CD4-positive, alpha-beta T cell treated with Interleukin-4 for 1 hour (primary cell): ENCODE results near the gene IL4R.

Source experiments
- DNase-seq, 2 donors: peaks; one replicate each; pipeline ENCODE4 v3.0.0-alpha.2; 2020 to 2022

The IL4R gene

GRCh38 chr16:27289669-27290068, 24.1 kb upstream of the IL4R start:
- DNase-seq = peak; percentile 61 to 69

GRCh38 chr16:27290562-27290961, 23.2 kb upstream of the IL4R start:
- DNase-seq = no peak

GRCh38 chr16:27291106-27291505, 22.7 kb upstream of the IL4R start:
- DNase-seq = no peak

- DNase-seq = no peak
These were observed 22.0 kb upstream of the IL4R start for GRCh38 chr16:27291722-27292240.

- DNase-seq = no peak
These were observed 20.4 kb upstream of the IL4R start for GRCh38 chr16:27293343-27293742.

- no peak for DNase-seq
These were observed 15.6 kb upstream of the IL4R start for GRCh38 chr16:27298132-27298531.

GRCh38 chr16:27301236-27301861, 12.4 kb upstream of the IL4R start:
- no peak for DNase-seq

GRCh38 chr16:27302126-27302525, 11.6 kb upstream of the IL4R start:
- no peak for DNase-seq

GRCh38 chr16:27303256-27304100, 10.3 kb upstream of the IL4R start:
- DNase-seq = no peak

GRCh38 chr16:27304102-27304501, 9.7 kb upstream of the IL4R start:
- no peak for DNase-seq

- no peak for DNase-seq
These were observed 8.7 kb upstream of the IL4R start for GRCh38 chr16:27304881-27305745.

- no peak for DNase-seq
These were observed 7.8 kb upstream of the IL4R start for GRCh38 chr16:27305839-27306442.

- DNase-seq = no peak
These were observed 5.0 kb upstream of the IL4R start for GRCh38 chr16:27308792-27309191.

- DNase-seq = no peak
These were observed 3.0 kb upstream of the IL4R start for GRCh38 chr16:27310576-27311447.

GRCh38 chr16:27311448-27311830, 2.3 kb upstream of the IL4R start:
- DNase-seq = no peak

- no peak for DNase-seq
These were observed 1.9 kb upstream of the IL4R start for GRCh38 chr16:27311897-27312303.

GRCh38 chr16:27312580-27313421, 973 bp upstream of the IL4R start:
- DNase-seq = no peak

- peak; percentile 71 to 78 for DNase-seq
These were observed 468 bp downstream of the IL4R start for GRCh38 chr16:27314161-27314723.

GRCh38 chr16:27314986-27315332, 1.2 kb downstream of the IL4R start:
- no peak for DNase-seq

- peak; percentile 62 to 69 for DNase-seq
These were observed 1.7 kb downstream of the IL4R start for GRCh38 chr16:27315333-27316037.
